ENCODE measurements around the gene SPAG16.

DNA sequence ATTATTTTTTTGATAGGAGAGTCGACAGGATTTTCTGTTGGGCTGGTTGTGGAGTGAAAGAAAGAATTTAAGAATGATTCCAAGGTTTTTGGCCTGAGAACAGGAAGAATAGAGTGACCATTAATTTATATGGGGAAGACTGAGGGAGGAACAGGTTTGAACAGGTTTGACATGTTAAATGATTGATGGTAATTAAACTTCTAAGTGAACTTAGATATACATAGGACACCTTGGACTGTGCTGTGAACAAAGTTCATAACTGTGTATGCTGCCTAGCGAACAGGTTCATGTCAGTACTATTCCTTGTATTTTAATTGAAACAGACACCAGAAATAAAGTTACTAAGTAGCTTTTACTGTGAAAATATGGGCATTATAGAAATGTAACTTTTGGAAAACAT, 212.0 kb downstream of the SPAG16 start:
- TF ChIP-seq, protein P1, sequence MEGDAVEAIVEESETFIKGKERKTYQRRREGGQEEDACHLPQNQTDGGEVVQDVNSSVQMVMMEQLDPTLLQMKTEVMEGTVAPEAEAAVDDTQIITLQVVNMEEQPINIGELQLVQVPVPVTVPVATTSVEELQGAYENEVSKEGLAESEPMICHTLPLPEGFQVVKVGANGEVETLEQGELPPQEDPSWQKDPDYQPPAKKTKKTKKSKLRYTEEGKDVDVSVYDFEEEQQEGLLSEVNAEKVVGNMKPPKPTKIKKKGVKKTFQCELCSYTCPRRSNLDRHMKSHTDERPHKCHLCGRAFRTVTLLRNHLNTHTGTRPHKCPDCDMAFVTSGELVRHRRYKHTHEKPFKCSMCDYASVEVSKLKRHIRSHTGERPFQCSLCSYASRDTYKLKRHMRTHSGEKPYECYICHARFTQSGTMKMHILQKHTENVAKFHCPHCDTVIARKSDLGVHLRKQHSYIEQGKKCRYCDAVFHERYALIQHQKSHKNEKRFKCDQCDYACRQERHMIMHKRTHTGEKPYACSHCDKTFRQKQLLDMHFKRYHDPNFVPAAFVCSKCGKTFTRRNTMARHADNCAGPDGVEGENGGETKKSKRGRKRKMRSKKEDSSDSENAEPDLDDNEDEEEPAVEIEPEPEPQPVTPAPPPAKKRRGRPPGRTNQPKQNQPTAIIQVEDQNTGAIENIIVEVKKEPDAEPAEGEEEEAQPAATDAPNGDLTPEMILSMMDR (conservative IDR thresholded peaks at IDR 0.05), result no peak
- no peak for TF ChIP-seq ZFX (IDR thresholded peaks at IDR 0.05)
